ENCODE results near the gene RYR1. TPM values are rescaled to one million over a fixed set of nuclear protein-coding genes. Genes with fewer than 3 reads are reported as not detected.
"Not testable (repeated sequence)": the region's sequence is repeated elsewhere in the genome, so short reads cannot be mapped to it uniquely, and the experiment has no call there.

RYR1 gene
- total and polyA plus RNA-seq, 5 experiments from 2014 or later = 0.07 to 1.3 (median 0.93) TPM; not detected in 2

DNA sequence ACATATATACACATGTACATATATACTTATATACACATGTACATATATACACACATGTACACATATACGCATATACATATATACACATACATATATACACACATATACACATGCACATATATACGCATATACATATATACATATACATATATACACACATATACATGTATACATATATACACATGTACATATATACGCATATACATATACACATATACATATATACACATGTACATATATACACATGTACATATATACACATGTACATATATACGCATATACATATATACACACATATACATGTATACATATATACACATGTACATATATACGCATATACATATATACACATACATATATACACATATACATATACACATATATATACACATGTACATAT lies 169.4 kb downstream of the RYR1 start:
- H3K4me1 Mint-ChIP-seq, H3K4me3 Mint-ChIP-seq, DNase-seq, H3K27me3 Mint-ChIP-seq, H3K9me3 Mint-ChIP-seq, ATAC-seq, H3K27ac Mint-ChIP-seq, POLR2A ChIA-PET: not testable (repeated sequence)
- peaks cover 0 to 57% (median 5%) of the 10 kb centered on the region in 3 donors for H3K36me3 Mint-ChIP-seq

DNA sequence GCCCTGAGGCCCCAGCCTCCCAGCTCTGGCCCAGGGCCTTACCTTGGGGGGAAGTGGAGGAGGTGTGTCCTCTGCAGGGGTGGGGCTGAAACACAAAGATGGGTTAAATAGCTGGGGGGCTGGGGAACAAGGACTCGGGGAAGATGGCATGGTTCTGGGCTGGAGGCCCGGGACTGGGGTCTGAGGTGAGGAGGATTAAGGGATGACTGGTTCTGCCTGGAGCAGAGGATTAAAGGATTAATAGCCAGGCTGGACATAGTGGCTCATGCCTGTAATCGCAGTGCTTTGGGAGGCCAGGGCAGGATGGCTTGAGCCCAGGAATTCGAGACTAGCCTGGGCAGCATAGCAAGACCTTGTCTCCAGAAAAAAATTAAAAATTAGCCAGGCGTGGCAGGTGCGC lies 172.6 kb downstream of the RYR1 start:
- DNase-seq = no peak
- no peaks in the 10 kb centered on the region for H3K9me3 Mint-ChIP-seq
- peak overlapping the region in 2 of 10 donors; percentile 51 to 56 for H3K27ac Mint-ChIP-seq
- no peaks in the 10 kb centered on the region for H3K27me3 Mint-ChIP-seq
- ATAC-seq = no peak
- H3K4me1 Mint-ChIP-seq = peaks cover 0 to 5% (median 4%) of the 10 kb centered on the region in 4 donors
- POLR2A ChIA-PET = interaction anchor here (0.5 kb wide), 1 partner anchor 190 kb away, joined by 3 read pairs; no protein-coding TSS in a partner anchor
- peaks cover 0 to 73% (median 6%) of the 10 kb centered on the region in 3 donors for H3K36me3 Mint-ChIP-seq
- no peak overlapping the region for H3K4me3 Mint-ChIP-seq

DNA sequence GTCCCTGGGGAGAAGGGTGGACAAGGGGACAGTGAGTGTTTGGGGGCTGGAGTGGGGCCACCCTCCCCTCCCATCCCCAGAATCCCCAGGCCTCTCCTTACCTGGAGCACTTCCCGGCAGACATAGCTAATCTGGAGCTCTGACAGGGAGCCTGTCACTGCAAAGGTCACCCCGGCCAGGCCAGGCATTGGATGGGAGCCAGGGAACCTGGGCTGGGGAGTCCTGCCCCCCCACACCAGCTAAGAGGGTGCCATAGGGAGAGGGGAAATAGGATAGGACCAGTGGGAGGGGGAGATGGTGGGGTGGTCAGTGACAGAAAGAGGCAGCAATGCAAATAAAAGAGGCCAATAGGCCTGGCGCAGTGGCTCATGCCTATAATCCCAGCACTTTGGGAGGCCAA lies 180.8 kb downstream of the RYR1 start:
- H3K9me3 Mint-ChIP-seq = no peaks in the 10 kb centered on the region
- no peak overlapping the region for H3K27ac Mint-ChIP-seq
- H3K36me3 Mint-ChIP-seq = peaks cover 9 to 69% (median 18%) of the 10 kb centered on the region in 3 donors
- H3K4me3 Mint-ChIP-seq = no peak overlapping the region
- peaks cover 34 to 62% (median 45%) of the 10 kb centered on the region in 4 donors for H3K4me1 Mint-ChIP-seq
- POLR2A ChIA-PET = no interaction called here
- DNase-seq (no peak), ATAC-seq (no peak)
- no peaks in the 10 kb centered on the region for H3K27me3 Mint-ChIP-seq

DNA sequence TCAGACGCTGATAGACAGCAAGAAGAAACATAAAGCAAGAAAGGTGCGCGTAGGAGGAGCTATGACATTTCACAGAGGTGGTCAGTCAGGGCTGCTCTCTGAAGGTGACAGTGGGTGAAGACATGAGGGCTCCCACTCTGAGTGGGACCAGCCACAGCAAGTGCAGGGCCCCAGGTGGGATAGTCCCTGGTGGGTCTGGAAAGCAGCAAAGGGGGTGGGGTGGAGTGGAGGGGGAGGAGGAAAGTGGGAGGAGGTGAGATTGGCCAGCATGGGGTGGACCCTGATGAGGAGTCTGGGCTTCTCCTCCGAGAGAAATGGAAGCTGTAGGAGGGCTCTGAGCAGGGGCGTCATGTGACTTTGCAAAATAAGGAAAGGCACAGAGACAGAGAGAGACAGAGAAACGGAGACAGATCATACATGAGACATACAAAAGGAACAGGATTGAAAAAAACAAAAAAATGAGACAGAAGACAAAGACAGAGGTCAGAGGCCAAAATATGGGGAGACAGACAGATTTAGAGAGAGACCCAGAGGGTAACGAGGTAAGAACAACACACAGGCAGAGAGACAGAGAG lies 181.6 kb downstream of the RYR1 start:
- peak overlapping the region; percentile 75 to 100 (median 82) for H3K27ac Mint-ChIP-seq
- no peaks in the 10 kb centered on the region for H3K27me3 Mint-ChIP-seq
- H3K9me3 Mint-ChIP-seq = no peaks in the 10 kb centered on the region
- H3K36me3 Mint-ChIP-seq = peaks cover 9 to 64% (median 18%) of the 10 kb centered on the region in 3 donors
- H3K4me3 Mint-ChIP-seq = peak overlapping the region in 9 of 10 donors; percentile 57 to 97 (median 79)
- no peak for DNase-seq
- peaks cover 38 to 70% (median 52%) of the 10 kb centered on the region in 4 donors for H3K4me1 Mint-ChIP-seq
- POLR2A ChIA-PET = interaction anchor here (0.7 kb wide), 2 partner anchors 95 to 1699 kb away, joined by 5 to 7 read pairs; no protein-coding TSS in a partner anchor
- no peak for ATAC-seq

DNA sequence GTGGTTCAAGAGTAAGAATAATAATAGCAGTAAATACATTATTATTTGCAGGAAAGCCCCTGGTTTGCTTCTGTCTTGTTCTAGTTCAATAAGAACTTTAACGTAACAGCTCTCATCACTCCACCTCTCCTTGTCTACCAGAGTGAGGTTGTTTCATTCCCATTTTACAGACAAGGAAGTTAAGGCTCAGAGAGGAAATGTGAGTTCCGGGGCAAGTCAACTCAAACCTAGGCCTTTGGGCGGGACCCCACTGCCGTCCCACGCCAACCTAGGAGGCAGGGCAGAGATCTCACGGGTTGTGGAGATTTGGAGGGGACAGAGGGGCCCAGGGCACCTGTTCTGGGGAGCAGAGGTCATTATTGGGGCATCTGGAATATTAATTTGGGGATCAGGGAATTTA lies 182.8 kb downstream of the RYR1 start:
- DNase-seq = no peak
- H3K27me3 Mint-ChIP-seq = no peaks in the 10 kb centered on the region
- peak overlapping the region; percentile 93 to 100 (median 99) for H3K27ac Mint-ChIP-seq
- no peak for ATAC-seq
- POLR2A ChIA-PET = interaction anchor here (0.6 kb wide), 1 partner anchor 19 kb away, joined by 3 read pairs; no protein-coding TSS in a partner anchor
- H3K36me3 Mint-ChIP-seq = peaks cover 9 to 60% (median 12%) of the 10 kb centered on the region in 3 donors
- no peaks in the 10 kb centered on the region for H3K9me3 Mint-ChIP-seq
- H3K4me1 Mint-ChIP-seq = peaks cover 38 to 68% (median 55%) of the 10 kb centered on the region in 4 donors
- H3K4me3 Mint-ChIP-seq = peak overlapping the region; percentile 97 to 100 (median 99)

DNA sequence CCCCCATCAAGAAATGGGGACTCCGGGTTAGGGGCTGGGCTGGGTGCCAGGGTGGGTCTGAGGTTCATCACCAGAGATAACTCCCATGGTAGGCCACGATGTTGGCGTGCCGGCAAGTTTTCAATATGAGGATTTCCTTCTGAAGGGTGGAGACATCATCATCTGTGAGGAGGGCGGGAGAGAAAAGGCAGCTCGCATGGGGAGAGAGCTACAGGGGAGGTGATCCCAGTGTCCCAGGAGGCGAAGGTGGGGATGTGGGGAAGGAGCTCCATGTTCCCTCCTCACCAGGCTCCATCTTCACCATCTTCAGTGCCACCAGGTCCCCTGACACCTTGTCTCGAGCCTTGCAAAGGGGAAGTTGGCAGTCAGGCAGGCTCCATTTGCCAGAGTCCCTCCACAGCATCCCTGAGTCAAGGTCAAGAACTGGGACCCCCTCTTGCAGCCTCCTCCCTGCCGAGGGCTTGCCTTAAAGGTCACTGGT lies 183.8 kb downstream of the RYR1 start:
- Mint-ChIP-seq H3K9me3 (no peaks in the 10 kb centered on the region), H3K27ac (peak overlapping the region; percentile 97 to 100 (median 99)), H3K27me3 (no peaks in the 10 kb centered on the region), H3K4me3 (peak overlapping the region; percentile 97 to 100 (median 99)), H3K4me1 (peaks cover 42 to 68% (median 57%) of the 10 kb centered on the region in 4 donors), H3K36me3 (peaks cover 9 to 64% (median 14%) of the 10 kb centered on the region in 3 donors)
- POLR2A ChIA-PET = interaction anchor here (1.8 to 2.6 kb wide), 7 partner anchors 18 to 313 kb away, joined by 5 to 18 read pairs (median 11); partner anchors contain the start of genes FAM98C, MRPS12, PSMD8 and SARS2
- peak in 3 of 10 donors; percentile 9 to 16 (median 12) for DNase-seq
- peak in 1 of 2 donors; percentile 1 for ATAC-seq

DNA sequence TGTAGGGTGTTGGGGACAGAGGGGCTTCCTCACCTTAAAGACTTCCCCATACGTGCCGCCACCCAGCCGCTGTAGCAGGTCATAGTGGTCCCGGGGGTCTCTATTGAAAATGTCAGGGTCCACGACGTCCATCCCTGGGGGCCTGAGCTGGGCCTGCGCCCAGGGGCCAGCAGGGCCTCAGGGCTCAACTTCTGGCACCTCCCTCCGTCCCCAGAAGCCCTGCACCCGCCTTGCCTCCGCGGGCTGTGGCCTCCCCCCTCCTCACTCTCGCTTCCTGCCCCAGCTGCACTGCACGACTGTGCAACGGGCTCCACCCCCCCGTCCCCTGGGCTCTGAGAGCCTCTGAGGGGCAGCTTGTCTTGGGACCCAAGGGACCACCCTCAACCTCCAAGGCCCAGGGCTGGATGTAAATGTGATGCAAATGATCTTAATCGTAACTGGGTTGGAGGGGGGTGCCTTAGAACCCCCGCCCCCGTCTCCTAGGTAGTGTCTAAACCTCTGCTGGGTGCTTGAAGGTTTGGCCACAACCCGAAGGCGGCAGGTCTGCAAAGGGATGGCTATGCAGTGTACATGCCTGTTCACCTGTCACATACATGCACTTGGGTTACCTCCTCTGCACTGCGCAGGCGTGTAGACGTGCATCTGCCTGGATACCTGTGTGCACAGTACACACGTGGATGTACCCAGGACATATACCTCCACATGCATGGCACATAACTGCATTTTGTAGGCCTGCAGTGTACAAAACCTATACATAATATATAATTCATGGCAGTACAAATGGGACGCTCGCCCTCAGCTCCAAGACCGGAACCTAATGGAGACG lies 184.5 kb downstream of the RYR1 start, which contains the start of gene MAP4K1:
MAP4K1 (minus strand) TSS at position 190 of the 826 bp plus-strand sequence; CDS start at position 132, 58 bp downstream.
- H3K4me3 Mint-ChIP-seq = peak within 1 kb of the TSS; percentile 97 to 100 (median 99)
- peak; percentile 67 to 71 for ATAC-seq
- DNase-seq = peak; percentile 50 to 83 (median 62)
- no peaks in the 10 kb centered on the region for H3K27me3 Mint-ChIP-seq
- POLR2A ChIA-PET = interaction anchor here (0.6 to 2.6 kb wide), 22 partner anchors 8 to 817 kb away, joined by 3 to 18 read pairs (median 6); partner anchors contain the start of genes ACTN4, CATSPERG, ECH1 and FAM98C
- H3K36me3 Mint-ChIP-seq = peaks cover 9 to 64% (median 14%) of the 10 kb centered on the region in 3 donors
- no peaks in the 10 kb centered on the region for H3K9me3 Mint-ChIP-seq
- H3K27ac Mint-ChIP-seq = peak within 1 kb of the TSS; percentile 97 to 100 (median 99)
- peaks cover 38 to 68% (median 53%) of the 10 kb centered on the region in 4 donors for H3K4me1 Mint-ChIP-seq

DNA sequence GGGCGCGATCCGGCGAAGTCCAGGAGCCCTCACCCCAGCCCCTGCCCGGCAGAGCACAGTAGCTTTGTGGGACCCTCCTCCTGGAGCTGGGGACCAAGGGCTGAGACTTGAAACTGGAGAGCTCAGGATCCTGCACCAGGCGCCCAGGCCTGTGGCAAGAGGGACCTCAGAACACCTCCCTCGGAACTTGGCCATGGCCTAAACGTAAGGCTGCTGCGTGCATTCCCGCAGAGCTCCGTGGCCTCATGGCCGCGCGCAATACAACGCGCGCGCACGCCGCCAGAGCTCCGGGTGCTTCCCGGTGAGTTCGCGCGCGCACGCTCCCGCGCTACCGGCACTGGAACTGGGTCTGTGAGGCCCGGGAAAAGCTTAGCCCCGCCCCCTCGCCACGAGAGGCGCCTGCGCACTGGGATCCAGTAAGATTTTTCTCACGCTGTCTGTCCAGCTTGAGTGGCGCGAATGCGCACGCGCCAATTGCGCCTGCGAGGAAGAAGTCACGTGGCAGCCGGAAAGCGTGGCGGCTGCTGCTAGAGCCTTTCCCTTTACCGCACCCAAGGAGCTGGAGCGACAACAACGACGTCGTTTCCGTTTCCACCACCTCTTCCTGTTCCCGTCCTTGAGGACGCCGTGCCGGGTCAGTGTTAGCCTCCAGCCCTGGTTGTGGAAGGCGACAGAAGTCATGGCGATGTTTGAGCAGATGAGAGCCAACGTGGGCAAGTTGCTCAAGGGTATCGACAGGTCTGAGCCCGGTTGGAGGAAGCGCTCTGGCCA lies 185.3 kb downstream of the RYR1 start, which contains the start of gene EIF3K:
EIF3K (plus strand) TSS at position 599 of the 771 bp plus-strand sequence; CDS start at position 680, 81 bp downstream.
- Mint-ChIP-seq H3K27ac (peak within 1 kb of the TSS; percentile 97 to 100 (median 99)), H3K27me3 (no peaks in the 10 kb centered on the region), H3K36me3 (peaks cover 5 to 64% (median 16%) of the 10 kb centered on the region in 3 donors), H3K4me3 (peak within 1 kb of the TSS; percentile 97 to 100 (median 99)), H3K4me1 (peaks cover 33 to 60% (median 48%) of the 10 kb centered on the region in 4 donors), H3K9me3 (no peaks in the 10 kb centered on the region)
- POLR2A ChIA-PET = interaction anchor here (0.6 to 2.6 kb wide), 27 partner anchors 9 to 1215 kb away, joined by 3 to 18 read pairs (median 5); partner anchors contain the start of genes ACTN4, CATSPERG, DYRK1B and ECH1
- peak; percentile 67 to 69 for ATAC-seq
- peak; percentile 92 to 98 (median 96) for DNase-seq

DNA sequence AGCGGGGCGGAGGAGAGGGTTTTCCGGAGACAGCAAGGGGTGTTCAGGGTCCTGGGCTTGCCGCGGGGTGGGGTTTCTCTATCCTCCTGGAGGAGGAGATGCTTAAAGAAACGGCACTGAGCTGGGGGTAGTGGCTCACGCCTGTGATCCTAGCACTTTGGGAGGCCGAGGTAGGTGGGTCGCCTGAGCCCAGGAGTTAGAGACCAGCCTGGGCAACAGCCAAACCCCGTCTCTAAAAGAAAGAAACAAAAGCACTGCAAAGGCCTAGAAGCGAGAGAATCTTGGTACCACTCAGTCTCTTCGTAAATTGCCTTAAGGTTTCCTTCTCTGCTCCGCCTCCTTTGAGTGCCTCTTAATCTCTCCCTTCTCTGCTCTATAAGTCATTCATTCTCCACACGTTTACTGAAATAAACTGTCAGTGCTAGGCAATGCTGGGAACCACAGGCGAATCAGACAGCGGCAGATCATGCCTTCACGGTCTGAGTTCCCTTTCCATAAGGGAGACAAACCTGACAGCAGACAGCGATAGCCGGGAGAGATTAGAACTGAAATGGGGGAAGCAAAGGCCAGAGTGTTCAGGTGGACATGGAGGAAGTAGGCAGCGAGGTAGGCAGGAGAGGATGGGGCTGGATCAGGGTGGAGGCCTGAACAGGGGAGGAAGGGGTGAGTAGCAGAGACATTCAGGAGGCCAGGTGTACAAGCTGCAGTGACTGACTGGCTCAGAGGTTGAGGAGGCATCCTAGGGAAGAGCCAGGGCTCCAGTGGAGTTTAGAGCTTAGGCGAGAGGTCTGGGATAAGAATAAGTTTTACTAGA lies 186.1 kb downstream of the RYR1 start:
- Mint-ChIP-seq H3K4me3 (peak overlapping the region; percentile 97 to 100 (median 99)), H3K9me3 (no peaks in the 10 kb centered on the region), H3K4me1 (peaks cover 33 to 56% (median 43%) of the 10 kb centered on the region in 4 donors), H3K36me3 (peaks cover 5 to 64% (median 21%) of the 10 kb centered on the region in 3 donors), H3K27me3 (no peaks in the 10 kb centered on the region), H3K27ac (peak overlapping the region; percentile 97 to 100 (median 99))
- POLR2A ChIA-PET = interaction anchor here (0.9 to 2.6 kb wide), 21 partner anchors 8 to 1215 kb away, joined by 3 to 18 read pairs (median 5); partner anchors contain the start of genes ACTN4, CATSPERG, DYRK1B and ECH1
- no peak for ATAC-seq
- DNase-seq = no peak

DNA sequence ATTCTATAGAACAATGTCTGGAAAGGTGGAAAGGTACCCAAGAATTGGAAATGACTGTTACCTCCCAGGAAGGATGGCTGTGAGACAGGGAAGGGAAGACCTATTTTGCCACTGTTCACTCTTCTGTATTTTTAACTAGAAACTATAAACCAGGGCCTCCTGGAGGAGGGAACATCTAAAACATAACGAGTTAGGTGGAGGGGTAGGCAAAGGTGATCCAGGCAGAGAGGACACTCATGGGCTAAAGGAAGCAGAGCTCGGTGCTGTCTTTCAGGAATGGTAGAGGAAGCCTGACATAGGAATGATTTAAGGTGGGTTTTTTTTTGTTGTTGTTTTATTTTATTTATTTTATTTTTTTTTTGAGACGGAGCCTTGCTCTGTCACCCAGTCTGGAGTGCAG lies 191.3 kb downstream of the RYR1 start:
- no peaks in the 10 kb centered on the region for H3K27me3 Mint-ChIP-seq
- peaks cover 0 to 90% (median 23%) of the 10 kb centered on the region in 3 donors for H3K36me3 Mint-ChIP-seq
- peaks cover 6 to 11% (median 7%) of the 10 kb centered on the region in 4 donors for H3K4me1 Mint-ChIP-seq
- POLR2A ChIA-PET = no interaction called here
- no peak for ATAC-seq
- no peak overlapping the region for H3K4me3 Mint-ChIP-seq
- DNase-seq = no peak
- H3K9me3 Mint-ChIP-seq = no peaks in the 10 kb centered on the region
- no peak overlapping the region for H3K27ac Mint-ChIP-seq

DNA sequence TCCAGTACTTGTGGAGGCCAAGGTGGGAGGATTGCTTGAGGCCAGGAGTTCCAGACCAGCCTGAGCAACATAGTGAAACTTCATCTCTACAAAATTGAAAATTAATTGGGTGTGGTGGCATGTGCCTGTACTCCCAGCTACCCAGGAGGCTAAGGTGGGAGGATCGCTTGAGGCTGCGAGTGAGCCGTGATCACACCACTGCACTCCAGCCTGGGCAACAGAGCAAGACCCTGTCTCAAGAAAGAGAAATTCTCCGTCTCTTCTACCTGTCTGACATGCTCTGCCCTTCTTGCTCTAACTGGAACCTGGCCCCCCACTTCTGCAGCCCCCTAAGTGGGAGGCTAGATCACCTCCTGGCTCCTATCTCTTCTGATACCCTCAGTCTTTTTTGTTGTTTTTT lies 192.9 kb downstream of the RYR1 start:
- Mint-ChIP-seq H3K4me3 (no peak overlapping the region), H3K27ac (peak overlapping the region in 1 of 10 donors; percentile 56), H3K27me3 (no peaks in the 10 kb centered on the region), H3K36me3 (peaks cover 0 to 97% (median 27%) of the 10 kb centered on the region in 3 donors), H3K4me1 (peaks cover 0 to 5% (median 2%) of the 10 kb centered on the region in 4 donors), H3K9me3 (no peaks in the 10 kb centered on the region)
- DNase-seq = peak in 1 of 10 donors; percentile 21
- POLR2A ChIA-PET = interaction anchor here (0.5 kb wide), 1 partner anchor 176 kb away, joined by 3 read pairs; no protein-coding TSS in a partner anchor
- ATAC-seq = no peak

Data from naive thymus-derived CD8-positive, alpha-beta T cell (primary cell).